ENCODE data around the gene TIMM17A. TPM values are rescaled to one million over a fixed set of nuclear protein-coding genes. Genes with fewer than 3 reads are reported as not detected.

Gene TIMM17A
- total RNA-seq, 4 donors from 2014 or later = 18.8 to 24.8 (median 21.3) TPM

GRCh38 chr1:201914456-201915235 is 40.7 kb upstream of the TIMM17A start:
- H3K27me3 ChIP-seq = no peaks in the 10 kb centered on the region
- 61% methylated on average over 13 of the region's 14 CpGs for WGBS
- no peak overlapping the region for H3K4me3 ChIP-seq
- H3K9me3 ChIP-seq = no peaks in the 10 kb centered on the region
- no peaks in the 10 kb centered on the region for H3K36me3 ChIP-seq
- TF ChIP-seq POLR2A (IDR thresholded peaks at IDR 0.05) = no peak
- TF ChIP-seq EP300 (IDR thresholded peaks at IDR 0.05) = no peak
- TF ChIP-seq, protein P1, sequence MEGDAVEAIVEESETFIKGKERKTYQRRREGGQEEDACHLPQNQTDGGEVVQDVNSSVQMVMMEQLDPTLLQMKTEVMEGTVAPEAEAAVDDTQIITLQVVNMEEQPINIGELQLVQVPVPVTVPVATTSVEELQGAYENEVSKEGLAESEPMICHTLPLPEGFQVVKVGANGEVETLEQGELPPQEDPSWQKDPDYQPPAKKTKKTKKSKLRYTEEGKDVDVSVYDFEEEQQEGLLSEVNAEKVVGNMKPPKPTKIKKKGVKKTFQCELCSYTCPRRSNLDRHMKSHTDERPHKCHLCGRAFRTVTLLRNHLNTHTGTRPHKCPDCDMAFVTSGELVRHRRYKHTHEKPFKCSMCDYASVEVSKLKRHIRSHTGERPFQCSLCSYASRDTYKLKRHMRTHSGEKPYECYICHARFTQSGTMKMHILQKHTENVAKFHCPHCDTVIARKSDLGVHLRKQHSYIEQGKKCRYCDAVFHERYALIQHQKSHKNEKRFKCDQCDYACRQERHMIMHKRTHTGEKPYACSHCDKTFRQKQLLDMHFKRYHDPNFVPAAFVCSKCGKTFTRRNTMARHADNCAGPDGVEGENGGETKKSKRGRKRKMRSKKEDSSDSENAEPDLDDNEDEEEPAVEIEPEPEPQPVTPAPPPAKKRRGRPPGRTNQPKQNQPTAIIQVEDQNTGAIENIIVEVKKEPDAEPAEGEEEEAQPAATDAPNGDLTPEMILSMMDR (IDR thresholded peaks at IDR 0.05) = no peak
- no peak for TF ChIP-seq POLR2AphosphoS5 (IDR thresholded peaks at IDR 0.05)
- no peak for DNase-seq (ENCODE audit: low spot score in 2 of 2)
- peaks cover 21% of the 10 kb centered on the region for H3K4me1 ChIP-seq
- peak overlapping the region; percentile 8 for H3K27ac ChIP-seq

- Histone ChIP-seq H3K4me1 (peaks cover 21% of the 10 kb centered on the region), H3K9me3 (no peaks in the 10 kb centered on the region), H3K27ac (peak overlapping the region; percentile 85), H3K36me3 (no peaks in the 10 kb centered on the region), H3K4me3 (no peak overlapping the region), H3K27me3 (no peaks in the 10 kb centered on the region)
- 35% methylated on average over 11 of the region's 11 CpGs for WGBS
- no peak for TF ChIP-seq EP300 (IDR thresholded peaks at IDR 0.05)
- peak in 1 of 3 donors; percentile 21 for TF ChIP-seq POLR2AphosphoS5 (IDR thresholded peaks at IDR 0.05)
- TF ChIP-seq, protein P1 (IDR thresholded peaks at IDR 0.05) = no peak
- no peak for TF ChIP-seq POLR2A (IDR thresholded peaks at IDR 0.05)
- DNase-seq (ENCODE audit: low spot score in 2 of 2) = no peak
Measured at GRCh38 chr1:201916649-201917249, 38.6 kb upstream of the TIMM17A start.

DNA sequence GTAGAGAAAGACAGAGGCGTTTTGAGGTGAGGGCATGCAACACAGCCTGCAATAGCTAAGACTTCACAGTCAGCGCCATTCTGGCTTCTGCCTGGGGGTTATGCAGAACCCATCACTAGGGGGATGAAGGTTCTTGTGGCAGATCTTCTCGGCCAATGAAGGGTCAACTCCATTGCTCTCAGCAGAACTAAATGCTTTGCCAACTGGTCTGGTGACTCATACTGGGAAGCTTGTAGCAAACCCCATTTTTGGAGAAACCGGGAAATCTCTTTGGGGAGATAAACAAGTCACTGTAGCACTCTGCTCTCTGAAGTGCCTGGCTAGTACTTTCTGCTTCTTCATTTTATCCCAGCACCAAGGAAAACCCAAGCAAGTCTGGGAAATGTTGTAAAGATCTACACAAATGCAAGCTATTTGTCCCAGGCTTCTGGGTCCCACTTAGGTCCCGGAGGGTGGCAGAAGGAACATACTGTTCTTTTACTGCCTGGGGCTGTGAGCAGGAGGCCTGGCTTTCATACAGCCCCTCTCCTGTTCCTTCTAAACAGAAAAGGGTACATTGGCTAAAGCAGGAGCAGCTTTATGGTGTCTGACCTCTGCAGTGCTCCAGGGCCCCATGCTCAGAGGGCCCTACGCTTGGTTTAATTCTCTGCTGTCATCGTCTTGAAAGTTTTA is 37.8 kb upstream of the TIMM17A start:
- Histone ChIP-seq H3K4me1 (peaks cover 21% of the 10 kb centered on the region), H3K27me3 (no peaks in the 10 kb centered on the region), H3K9me3 (no peaks in the 10 kb centered on the region), H3K36me3 (no peaks in the 10 kb centered on the region), H3K27ac (peak overlapping the region; percentile 85), H3K4me3 (no peak overlapping the region)
- no peak for DNase-seq (ENCODE audit: low spot score in 2 of 2)
- TF ChIP-seq POLR2AphosphoS5 (IDR thresholded peaks at IDR 0.05) (no peak), EP300 (IDR thresholded peaks at IDR 0.05) (peak; percentile 7)
- WGBS = 62% methylated on average over 7 of the region's 7 CpGs

- no peaks in the 10 kb centered on the region for H3K27me3 ChIP-seq
- H3K27ac ChIP-seq = peak overlapping the region; percentile 85
- TF ChIP-seq EP300 (IDR thresholded peaks at IDR 0.05) (no peak), POLR2A (IDR thresholded peaks at IDR 0.05) (no peak), POLR2AphosphoS5 (IDR thresholded peaks at IDR 0.05) (no peak)
- TF ChIP-seq, protein P1 (IDR thresholded peaks at IDR 0.05) = no peak
- H3K4me3 ChIP-seq = no peak overlapping the region
- no peaks in the 10 kb centered on the region for H3K9me3 ChIP-seq
- 87% methylated on average over 5 of the region's 5 CpGs for WGBS
- no peak for DNase-seq (ENCODE audit: low spot score in 2 of 2)
- peaks cover 21% of the 10 kb centered on the region for H3K4me1 ChIP-seq
- no peaks in the 10 kb centered on the region for H3K36me3 ChIP-seq
Measured at GRCh38 chr1:201918343-201918742, 37.0 kb upstream of the TIMM17A start.

DNA sequence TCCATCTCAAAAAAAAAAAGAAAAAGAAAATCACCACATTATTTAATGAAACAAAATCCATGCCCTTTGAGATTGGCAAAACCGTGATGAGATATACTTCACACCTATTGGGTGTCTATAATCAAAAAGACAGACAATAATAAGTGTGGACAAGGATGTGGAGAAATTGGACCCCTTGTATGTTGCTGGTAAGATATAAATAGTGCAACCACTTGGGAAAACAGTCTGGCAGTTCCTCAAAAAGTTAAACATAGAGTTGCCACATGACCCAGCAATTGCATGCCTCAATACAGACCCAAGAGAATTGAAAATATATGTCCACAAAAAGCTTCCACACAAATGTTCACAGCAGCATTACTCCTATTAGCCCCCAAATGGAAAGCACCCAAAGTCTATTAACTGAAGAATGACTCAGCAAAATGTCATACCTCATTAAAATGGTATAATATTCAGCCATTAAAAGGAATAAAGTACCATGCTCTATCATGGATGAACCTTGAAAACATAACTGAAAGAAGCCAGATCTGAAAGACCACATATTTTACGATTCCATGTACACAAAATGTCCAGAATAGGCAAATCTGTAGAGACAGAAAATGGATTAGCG is 33.2 kb upstream of the TIMM17A start:
- DNase-seq (ENCODE audit: low spot score in 2 of 2) = no peak
- Histone ChIP-seq H3K9me3 (no peaks in the 10 kb centered on the region), H3K27ac (no peak overlapping the region), H3K36me3 (no peaks in the 10 kb centered on the region), H3K27me3 (no peaks in the 10 kb centered on the region), H3K4me3 (no peak overlapping the region), H3K4me1 (peaks cover 11% of the 10 kb centered on the region)
- TF ChIP-seq, protein P1 (IDR thresholded peaks at IDR 0.05) = no peak
- TF ChIP-seq POLR2AphosphoS5 (IDR thresholded peaks at IDR 0.05) (no peak), POLR2A (IDR thresholded peaks at IDR 0.05) (no peak), EP300 (IDR thresholded peaks at IDR 0.05) (no peak)
- 92% methylated on average over 3 of the region's 3 CpGs for WGBS

Data from suprapubic skin (tissue), 4 donors.